Raji (cell line): ENCODE measurements around the gene POLR3K.

ENCODE experiments used
- POLR2A ChIP-seq: IDR thresholded peaks from 2 replicates; pipeline ENCODE4 v1.6.1; 2011; ENCODE audit warnings: low read depth, low read length, control low read depth; ENCODE audit not compliant: insufficient read depth

The POLR3K gene

DNA sequence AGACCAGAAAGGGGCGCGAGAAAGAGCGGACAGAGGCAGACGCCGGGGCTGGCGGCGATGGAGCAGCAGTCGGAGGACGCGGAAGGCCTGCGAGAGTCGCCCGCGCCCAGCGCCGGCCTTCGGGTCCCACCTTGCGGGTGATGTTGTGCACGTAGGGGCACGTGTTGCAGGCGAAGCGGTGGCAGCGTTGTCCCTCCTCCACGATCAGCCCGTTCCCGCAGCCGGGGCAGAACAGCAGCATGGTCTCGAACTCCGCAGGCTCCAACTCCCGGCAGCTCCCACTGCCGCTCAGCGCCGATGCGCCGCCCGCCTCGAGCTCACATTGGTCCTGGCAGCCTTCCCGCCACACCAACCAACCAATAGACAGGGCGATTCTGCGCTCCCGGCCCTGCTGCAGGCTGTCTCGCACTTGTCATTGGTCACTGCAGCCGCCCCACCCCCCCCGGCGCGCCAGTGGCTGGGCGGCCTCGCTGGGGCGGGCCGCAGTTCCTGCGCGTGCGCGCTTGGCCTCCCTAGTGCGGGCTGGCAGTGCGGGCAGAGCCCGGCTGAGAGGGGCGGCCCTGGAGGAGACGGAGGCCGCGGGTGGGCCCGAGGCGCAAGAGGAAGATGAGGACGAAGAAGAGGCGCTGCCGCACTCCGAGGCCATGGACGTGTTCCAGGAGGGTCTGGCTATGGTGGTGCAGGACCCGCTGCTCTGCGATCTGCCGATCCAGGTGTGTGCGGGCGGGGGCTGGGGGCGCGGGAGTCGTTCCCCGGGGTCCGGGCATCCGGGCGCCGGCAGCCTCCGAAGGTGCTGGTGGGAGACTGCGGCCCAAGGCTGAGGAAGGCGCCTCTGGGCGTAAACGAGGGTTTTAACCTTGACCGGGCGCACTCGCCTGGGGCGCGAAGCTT, at the start of gene POLR3K, which contains the start of gene SNRNP25:
POLR3K (minus strand) TSS at position 263 of the 891 bp plus-strand sequence; CDS start at position 241, 22 bp downstream.
SNRNP25 (plus strand) TSS at position 483 of the 891 bp plus-strand sequence; CDS start at position 672, 189 bp downstream.
- TF ChIP-seq POLR2A: peak; percentile 94

DNA sequence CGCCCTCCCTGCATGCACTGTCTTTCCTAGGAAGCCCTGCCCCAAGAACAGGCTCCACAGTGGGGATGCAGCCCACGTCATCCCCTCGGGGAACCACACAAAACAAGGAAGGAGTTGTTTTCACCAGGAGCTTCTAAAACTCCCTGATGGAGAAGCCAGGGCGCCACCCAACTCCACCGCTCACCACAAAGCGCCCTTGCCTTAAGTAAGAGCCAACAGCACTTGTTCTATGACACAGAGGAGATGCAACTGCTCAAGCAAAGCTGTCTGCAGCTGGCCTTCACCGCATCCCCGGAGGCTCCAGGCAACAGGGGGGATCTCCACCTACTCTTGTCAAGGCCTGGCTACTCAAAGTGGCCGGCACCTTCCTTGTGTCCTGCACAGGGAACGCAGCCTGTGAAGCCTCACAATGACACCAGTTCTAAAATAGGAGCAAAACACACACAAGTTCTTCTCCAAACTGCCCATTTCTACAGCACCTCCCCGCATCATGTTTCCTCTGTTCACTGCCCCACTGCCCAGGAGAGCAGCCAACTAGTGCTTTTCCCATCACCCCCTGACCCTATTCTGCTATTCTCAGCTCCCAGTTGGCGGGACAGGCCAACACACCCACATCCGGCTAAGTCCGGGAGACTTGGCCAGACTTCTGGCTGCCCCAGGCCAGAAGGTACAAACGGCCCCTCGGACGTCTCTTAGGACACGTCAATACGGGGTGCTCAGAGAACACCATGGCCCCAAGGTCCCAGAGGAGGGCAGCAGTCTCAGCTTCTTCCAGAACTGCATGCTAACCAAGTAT, 48.9 kb upstream of the POLR3K start:
- no peak for TF ChIP-seq POLR2A

DNA sequence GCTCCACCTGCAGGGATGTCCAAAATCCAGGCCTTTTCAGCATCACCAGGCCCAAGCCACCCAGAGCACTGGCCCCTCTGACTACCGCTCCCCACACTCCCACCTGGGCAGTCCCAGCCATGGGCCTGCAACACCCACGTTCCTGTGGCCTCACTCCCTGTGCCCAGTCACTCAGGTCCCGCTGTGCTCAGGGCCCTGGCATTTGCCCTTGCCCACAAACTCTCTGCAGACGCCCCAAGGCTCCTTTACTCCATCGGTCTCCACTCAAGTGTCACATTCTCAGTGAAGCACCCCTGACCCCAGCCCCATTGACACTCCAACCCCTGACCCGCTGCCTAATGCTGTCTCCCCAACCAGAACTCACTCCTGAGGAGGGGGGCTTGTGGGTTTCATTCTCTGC, 48.2 kb upstream of the POLR3K start:
- TF ChIP-seq POLR2A: no peak

DNA sequence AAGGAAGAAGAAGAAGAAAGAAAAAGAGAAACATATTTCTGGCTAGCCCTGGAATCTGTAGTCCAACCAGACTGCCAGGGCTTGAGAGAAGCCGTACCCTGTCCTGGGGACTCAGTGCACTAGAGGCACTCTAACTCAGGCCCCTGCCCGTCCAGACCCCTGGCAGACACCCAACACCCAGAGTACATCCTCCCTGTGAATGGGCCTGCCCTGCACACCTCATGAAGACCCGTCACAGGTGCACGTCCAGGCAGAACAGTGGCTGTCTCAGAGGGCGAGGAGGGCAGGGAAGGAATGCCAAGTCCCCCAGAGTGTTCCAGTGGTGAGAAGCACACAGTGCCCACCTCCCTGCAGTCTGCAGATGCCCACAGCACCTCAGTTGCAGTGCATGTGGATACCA, 47.6 kb upstream of the POLR3K start:
- no peak for TF ChIP-seq POLR2A

DNA sequence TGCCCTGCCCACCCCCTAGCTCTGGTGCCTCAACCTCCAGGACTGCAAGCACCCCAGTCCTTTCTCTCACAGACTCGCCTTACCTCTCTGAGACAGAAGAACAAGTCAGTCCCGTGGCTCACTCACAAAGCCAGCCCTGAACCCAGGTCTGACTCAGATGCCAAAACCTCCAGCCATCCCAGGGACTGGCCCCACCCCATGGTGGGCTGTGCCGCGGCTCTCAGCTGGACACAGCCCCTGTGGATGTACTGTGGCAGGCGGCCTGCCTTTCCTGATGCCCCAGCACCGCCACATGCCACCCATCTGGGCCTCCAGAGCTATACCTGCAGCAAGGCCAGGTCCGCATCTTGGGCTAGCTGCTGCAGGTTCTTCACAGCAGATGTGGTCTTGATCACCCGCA, 44.4 kb upstream of the POLR3K start:
- TF ChIP-seq POLR2A: no peak

DNA sequence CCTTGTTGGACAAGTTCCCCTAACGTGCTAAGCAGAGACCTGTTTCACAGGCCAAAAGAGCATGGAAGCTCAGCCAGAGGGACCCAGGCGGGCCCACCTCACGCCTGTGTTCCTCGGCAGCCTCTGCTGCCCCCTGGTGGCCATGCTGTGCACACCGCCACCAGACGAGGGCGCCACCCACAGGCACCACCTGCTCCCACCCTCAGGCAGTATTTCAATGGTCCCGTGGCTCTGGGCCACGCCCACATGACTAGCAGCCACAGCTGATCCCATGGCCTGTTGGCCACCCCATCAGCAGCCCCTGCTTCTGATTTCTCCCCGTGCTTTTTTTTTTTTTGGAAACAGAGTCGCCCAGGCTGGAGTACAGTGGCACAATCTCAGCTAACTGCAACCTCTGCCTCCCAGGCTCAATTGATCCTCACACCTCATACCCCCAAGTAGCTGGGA, 43.5 kb upstream of the POLR3K start:
- peak; percentile 33; the same call in 1 of the 2 replicates for TF ChIP-seq POLR2A

DNA sequence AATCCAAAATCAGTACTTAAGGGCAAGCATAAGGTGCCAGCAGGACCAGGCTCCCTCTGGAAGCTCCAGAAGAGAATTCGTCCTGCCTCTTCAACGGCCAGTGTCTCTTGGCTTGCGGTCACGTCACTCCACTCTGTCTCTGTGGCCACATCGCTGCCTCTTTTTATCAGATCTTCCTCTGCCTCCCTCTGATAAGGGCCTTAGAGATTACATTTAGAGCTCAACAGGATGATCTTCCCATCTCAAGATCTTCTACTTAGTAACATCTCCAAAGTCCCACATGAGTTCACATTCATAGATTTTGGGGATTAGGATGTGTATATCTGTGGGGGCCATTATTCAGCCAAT, 41.5 kb upstream of the POLR3K start:
- TF ChIP-seq POLR2A: no peak

DNA sequence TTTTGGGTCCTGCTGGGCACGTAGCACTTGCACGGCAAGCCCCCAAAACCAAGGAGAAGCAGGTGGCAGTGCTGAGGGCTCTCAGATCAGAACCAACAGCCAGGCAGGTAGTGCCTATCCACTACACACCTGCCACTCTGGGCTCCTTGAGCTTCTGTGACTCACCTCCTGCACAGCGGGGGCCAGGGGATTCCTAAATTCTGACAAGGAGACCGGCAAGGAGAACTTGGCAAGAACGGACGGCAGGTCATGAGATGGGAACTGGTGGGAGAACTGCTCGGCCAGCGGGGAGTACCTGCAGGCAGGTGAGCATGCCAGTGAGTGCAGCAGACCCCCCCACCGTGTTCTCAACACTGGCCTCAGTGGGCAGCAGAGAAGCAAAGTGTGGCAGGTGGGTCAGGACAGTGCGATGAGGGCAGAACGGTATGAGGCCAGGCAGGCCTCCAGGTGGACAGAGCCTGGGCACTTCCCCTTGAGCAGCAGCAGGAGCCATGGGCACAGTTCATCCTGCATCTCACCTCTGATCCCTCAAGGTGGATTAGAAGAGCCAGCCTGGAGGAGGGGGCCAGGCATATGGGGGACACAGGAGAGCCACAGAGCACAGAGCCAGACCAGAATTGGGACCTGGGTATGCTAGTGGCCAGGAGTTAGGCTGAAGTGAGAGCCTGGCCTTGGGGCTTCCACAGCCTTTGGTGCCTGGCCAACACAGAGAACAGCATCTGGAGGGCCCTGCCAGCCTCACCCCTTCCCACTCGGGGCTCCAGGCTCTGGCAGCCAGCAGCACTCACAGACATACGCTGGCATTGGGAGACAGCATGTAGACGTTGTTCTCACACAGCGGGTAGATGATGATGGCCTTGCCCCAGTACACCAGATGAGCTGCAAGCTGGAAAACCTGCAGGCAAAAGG, 39.3 kb upstream of the POLR3K start:
- TF ChIP-seq POLR2A: no peak

DNA sequence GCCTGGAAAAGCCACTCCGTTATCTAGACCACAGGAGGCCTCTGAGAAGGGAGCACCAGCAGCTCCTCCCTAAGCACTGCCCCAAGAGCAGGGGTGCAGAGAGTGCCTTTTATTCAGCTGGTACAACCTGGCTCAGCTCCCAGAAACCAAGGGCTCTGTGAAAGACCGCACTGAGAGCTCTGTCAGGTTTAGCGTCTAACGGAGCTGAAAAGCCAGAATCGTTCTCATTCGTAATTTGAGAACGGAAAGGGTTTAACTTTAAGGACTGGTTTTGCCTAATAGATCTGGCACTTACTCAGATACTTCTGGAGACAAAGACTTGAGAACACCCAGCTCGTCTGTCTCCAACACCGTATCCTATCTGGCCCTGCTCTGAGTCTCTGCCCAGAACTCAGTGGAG, 38.1 kb upstream of the POLR3K start:
- TF ChIP-seq POLR2A: no peak

DNA sequence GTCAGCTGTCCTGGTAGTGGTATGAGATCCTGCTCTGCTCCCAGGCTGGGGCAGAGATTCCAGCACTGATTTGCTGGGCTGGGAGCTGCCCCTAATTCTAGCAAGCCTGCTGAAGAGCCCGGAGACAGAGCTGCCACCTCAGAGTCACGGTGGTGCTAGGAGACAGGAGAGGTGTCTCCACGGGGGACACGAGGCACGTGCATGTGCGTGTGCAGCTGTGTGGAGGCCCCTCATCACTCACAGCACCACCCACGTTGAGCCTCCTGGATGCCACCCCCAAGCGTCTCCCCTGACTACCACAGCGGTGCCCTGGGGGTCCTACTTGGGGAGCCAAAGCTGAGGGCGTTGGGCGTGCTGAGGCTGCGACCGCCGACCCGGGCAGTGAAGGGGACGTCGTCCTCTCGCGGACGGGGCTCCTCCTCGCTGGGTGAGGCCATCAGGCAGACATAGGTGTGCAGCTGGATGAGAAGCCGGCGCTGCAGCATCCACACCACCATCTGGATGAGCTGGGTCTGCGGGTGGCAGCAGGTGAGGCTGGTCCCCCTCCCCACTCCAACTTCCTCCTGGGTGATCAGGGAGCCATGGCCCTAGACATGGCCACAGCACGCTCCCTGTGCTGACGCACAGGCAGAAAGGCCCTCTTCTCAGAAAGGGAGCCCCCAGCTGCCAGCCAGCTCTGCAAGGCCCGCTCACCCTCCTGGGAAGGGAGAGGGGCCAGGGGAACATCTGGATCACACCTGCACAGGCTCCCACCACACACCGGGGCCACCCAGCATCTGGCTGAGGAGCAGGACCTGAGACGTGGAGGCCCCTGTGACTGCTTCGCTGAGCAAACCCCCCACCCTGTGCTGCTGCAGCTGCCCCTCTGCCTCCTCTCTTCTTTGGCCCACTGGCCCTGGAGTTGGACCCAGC, 36.2 kb upstream of the POLR3K start:
- TF ChIP-seq POLR2A: no peak

DNA sequence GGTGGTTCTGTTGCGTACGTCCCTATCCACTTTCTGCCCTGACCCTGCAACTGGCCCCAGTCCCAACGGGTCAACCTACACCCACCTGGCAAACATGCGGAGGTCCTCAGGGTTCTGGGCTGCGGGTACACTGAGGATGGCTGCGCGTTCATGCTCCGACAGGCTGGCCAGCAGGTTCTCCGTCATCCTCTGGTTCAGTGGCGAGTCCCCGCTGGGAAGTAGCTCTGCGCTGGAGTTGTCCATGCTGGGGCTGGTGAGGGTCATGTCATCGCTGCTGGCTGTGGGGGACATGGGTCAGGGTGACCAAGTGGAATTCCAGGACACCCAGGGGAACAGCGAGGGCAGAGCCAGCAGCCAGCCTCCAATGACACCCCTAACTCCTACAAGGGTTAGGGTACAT, 35.2 kb upstream of the POLR3K start:
- no peak for TF ChIP-seq POLR2A

DNA sequence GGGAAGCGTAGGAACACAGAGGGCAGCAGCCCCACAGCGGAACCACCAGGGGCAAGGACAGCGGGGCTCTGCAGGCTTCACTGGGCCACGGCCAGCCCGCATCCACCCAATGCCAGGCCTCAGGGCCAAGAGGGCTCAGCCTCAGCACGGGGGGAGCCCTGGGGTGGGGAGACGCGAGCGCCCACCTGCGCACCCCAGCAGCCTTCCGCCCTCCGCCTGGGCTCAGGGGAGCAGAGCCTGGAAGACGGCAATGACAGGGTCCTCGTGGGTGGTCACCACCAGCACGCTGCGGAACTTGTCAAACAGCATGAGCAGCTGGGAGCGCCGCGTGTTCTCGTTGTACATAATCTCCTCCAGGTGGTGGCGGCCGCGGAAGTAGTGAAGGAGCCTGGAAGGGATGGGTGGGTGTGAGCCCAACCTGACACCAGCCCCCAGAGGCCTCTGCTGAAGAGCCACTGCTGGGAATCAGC, 33.1 kb upstream of the POLR3K start:
- TF ChIP-seq POLR2A: no peak

DNA sequence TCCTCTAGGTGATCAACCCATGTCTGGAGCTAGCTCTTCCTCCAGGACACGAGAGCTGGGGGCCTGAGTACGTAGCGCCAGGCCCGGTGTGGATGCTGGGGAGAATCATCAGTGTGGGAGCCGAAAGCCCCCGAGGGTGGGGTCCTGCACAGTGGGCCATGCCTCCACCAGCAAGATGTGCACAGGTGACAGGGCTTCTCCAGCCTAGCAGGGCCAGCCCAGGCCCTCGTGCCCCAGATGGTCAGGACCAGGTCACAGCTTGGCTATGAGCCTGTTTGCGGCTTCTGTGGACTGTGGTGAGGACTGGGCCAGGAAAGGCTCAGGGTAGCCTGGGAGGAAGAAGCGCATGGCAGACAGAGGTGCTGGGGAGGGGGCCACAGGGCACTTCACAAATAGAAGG, 32.5 kb upstream of the POLR3K start:
- no peak for TF ChIP-seq POLR2A

DNA sequence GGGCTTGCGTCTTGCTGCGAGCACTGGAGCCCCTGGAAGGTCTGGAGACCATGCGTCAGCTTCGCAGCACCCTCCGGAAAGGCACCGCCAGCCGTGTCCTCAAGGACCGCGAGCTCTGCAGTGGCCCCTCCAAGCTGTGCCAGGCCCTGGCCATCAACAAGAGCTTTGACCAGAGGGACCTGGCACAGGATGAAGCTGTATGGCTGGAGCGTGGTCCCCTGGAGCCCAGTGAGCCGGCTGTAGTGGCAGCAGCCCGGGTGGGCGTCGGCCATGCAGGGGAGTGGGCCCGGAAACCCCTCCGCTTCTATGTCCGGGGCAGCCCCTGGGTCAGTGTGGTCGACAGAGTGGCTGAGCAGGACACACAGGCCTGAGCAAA, 32.0 kb upstream of the POLR3K start:
- TF ChIP-seq POLR2A: no peak

DNA sequence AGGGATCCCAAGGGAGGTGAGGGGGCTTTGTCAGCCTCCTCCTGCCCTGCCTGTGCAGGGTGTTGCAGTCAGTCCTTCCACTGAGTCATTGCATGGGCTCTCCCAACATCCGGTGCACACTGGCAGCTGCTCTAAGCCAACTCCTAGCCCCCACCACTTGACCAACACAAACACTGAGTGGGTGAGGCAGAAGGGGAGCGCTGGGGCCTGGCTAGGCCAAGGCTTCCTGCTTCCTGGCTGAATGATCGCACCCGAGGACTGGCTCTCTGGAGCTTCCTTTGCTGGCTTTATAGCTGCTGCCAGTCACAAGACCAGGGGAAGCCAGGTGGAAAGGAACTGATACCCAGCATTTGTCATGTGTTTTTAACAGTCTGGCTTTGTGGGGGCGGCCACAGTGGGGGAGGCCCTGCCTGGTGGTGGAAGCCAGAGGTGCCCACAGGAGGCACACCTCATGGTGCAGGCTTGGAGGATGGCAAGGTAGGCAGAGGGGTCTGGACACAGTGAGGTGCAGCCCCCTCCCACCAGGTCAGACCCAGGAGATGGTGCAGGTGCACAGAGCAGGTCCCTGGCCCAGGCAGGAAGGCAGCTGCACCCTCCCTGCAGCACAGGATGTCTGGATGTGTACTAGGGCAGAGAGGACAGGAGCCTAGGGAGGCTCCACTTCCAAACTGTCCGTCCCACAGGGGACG, 31.5 kb upstream of the POLR3K start:
- no peak for TF ChIP-seq POLR2A
